HUDEP-2 (cell line): ENCODE results near the gene CTNND2.

Experiments
- DNase-seq, 76 experiments: peaks; one replicate each; lab custom pipeline; 2025; ENCODE audit not compliant: unreplicated experiment in 76 of 76; lab: John Stamatoyannopoulos, UW

CTNND2 gene

DNA sequence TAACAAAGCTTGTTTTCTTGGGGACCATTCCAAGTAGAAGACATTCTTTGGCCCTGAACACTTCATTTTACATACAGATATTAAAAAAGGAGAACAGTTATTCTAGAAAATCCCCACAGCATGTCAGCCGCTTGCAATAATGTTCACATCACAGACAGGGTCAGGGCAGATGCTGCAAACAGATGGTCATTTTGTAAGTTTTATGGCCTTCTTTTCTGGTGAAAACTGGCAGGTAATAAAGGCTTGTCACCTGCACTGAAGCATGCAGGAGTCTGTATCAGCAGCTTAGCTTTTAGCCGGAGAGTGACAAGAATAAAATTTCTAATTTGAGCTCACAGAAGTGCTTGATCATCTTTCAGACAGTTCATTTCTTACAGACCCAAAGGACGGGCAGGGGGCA is 922.3 kb downstream of the CTNND2 start:
- no peak for DNase-seq

DNA sequence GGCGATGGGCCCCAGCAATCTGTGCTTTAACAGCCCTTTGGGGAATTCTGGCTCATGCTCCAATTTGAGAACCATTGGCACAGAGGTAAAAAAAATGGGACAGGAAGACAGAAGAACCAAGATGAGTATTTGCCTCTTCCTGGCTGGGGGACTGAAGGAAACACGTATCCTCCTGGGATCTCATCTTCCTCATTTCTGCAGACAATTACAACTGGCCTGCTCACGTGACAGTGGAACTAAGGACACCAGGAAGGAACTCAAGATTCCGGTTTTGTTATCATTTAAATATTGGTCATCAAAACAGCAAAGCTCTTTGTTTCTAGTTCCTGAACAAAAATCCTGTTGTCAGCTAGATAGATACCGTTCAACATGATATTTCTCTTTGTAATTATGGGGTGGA is 927.2 kb downstream of the CTNND2 start:
- no peak for DNase-seq

DNA sequence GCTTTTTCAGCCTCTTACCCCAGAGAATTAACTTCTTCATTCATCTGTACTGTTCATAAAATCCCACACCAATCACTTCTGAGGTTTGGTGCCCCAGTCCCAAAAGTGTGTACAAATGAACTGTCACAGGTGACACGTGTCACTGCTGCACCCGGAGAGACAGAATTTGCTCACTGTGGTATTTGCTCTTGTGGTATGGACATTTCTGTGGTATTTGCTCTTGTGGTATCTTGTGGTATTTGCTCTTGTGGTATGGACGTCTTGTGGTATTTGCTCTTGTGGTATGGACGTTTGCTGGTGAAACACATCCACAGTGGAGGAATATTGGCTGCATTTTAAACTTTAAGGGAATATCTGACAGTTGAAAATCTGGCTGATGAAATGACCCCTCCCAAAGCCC is 928.3 kb downstream of the CTNND2 start:
- no peak for DNase-seq

DNA sequence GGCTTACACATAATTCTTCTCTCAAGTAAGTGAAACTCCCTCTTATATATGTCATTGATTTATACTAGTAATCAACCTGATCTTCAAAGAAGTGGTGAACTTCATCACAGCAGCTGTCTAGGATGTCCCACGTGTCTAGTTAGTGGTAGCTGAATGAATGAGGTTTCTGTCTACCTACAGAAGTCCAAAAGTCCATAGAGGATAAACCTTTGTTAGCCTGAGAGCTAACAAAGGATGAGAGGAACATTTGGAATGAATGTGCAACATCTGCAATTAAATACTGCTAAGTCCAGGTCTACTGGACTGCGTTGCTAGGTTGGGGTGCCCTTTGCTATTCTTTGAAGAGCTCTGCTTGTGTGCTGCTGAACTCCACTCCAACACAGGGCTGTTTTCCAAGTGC is 929.4 kb downstream of the CTNND2 start:
- no peak for DNase-seq

- DNase-seq: no peak
These were observed 930.9 kb downstream of the CTNND2 start for GRCh38 chr5:10973316-10973715.

GRCh38 chr5:10969684-10970180 is 934.5 kb downstream of the CTNND2 start:
- DNase-seq: no peak

- DNase-seq: no peak
These were observed 939.4 kb downstream of the CTNND2 start for GRCh38 chr5:10964806-10965205.

DNA sequence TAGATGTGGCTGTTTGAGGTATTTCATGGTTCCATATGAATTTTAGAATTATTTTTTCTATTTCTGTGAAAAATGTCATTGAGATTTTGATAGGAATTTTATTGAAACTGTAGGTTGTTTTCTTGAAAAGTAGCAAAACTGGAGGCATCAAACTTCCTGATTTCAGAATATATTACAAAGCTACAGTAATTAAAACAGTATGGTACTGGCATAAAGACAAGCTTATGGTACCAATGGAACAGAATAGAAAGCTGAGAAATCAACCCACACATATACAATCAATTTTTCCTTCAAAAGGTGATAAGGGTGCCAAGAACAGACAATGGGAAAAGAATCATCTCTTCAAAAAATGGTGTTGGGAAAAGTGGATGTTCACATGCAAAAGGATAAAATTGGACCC is 945.5 kb downstream of the CTNND2 start:
- no peak for DNase-seq

GRCh38 chr5:10949856-10950630 is 954.2 kb downstream of the CTNND2 start:
- DNase-seq: no peak

GRCh38 chr5:10946050-10946449 is 958.2 kb downstream of the CTNND2 start:
- no peak for DNase-seq

DNA sequence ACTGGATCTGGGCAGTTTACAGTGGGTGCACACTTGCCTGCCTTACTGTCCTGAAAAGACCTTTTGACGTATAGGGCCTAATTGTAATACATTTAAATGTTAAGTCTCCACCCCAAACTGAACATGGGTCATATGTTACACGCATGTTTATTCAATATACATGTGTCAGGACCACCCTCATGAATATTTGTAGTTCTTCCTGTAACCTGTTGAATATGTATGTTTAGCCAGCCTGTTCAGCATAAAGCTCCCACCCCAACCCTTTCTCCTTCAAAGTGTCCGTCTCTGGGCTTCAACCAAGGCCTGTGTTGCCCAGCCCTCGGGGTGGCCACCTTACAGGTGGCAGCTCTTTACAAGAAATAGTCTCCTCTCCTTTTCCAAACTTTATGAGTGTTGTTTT is 962.3 kb downstream of the CTNND2 start:
- no peak for DNase-seq

DNA sequence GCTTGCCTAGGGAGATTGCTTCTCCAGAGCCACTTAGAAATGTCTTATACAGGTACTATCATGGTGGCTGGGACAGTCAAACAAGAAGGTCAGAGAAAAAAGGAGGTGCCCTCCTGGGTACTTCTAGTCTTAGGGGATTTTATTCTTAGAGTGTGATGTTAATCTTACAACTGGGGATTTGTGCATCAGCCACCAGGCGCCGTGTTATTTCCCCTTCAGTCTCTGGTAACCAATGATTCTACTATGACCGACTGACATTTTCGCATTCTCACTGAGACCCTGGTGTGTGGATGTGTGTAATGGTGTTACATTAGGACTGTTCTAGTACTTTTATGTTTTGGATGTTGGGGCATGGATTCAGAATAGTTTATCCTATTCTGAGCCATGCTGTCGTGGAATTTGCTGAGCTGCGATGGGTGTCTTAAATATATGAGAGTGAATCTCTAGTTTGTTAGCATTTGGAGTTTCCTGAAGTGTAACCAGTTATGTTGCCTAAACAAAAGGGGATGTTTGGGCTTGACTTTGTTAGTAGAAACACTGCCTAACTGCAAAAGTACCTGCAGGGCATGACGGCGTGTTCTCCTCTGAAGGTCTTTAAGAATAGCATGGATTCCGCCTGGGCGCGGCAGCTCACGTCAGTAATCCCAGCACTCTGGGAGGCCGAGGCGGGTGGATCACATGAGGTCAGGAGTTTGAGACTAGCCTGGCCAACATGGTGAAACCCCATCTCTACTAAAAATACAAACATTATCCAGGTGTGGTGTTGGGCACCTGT is 968.0 kb downstream of the CTNND2 start:
- DNase-seq: no peak

DNA sequence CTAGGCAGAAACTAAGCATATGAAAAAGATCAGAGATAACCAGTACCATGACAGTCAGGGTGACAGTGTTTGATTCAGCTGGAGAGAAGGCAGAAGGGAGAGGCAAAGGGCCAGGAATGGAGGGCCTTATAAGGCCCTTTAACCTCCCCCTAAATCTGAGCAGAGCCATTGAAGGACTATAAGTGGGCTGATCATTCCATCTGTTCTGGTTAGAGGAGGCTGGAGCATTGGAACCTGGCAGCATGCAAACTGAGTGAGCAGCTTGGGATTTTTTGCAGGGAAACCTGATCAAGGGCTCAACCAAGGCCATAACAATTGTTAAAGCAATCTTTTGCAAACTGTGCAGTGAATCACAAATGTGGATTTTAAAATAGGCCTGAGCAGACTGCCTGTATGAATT is 968.7 kb downstream of the CTNND2 start:
- DNase-seq: no peak

DNA sequence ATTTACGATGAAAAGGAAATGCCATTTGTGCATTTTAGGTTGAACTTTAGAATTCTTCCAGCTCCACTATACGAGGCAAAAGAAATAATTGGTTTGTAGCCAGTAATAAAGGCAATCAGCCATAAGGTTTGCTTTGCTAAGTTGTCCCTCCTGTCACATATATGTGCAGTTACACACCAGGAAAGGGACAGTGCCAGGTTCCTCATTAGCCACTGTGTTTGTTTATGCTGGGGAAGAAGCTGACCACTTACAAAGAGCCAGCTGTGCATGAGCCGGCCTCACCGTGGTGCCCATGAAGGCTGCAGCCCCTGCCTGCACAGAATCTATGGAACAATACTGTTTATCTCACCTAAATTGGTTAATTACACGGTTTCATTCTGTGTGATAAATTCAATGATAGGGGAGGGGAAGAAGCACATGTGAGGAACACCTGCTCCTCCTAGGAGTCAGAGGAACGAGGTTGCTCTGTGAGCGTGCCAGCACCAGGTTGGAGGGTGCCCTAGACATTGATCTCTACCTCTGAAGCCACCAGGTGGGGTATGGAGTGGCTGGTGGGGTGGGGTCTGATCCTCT is 969.4 kb downstream of the CTNND2 start:
- DNase-seq: no peak

DNA sequence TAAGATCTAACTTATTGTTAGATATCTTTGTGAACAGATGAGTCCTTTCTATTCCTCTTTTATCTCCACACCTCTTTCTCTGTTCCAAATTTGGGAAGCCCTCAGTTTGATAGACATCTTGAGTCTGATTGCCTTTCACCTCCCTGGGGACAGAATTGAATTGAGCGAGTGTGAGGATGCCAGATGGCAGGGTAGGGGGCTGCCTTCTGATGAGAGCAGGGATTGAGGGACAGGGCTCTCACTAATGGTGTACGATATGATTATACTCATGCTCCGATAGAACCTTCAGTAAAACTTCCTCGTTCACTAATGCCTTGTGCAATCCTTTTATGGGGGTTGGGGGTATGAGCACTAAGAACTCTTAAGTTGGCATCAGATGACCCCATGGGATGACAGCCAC is 971.1 kb downstream of the CTNND2 start:
- DNase-seq: no peak

GRCh38 chr5:10932426-10932825 is 971.8 kb downstream of the CTNND2 start:
- no peak for DNase-seq

GRCh38 chr5:10927608-10928007 is 976.6 kb downstream of the CTNND2 start:
- DNase-seq: no peak

GRCh38 chr5:10923310-10923709 is 980.9 kb downstream of the CTNND2 start:
- no peak for DNase-seq
